Stimulated activated CD4-positive, alpha-beta T cell treated with anti-CD3 and anti-CD28 coated beads, Interleukin-2, amount 100 ng/mL, for 24 hours (primary cell): ENCODE measurements around the gene SSNA1.
A peak's percentile ranks its signal among the peaks of the same experiment; 100 is the strongest.

ENCODE experiments used
- DNase-seq, 2 donors: peaks; one replicate each; pipeline ENCODE4 v3.0.0-alpha.2; 2020

Gene SSNA1

GRCh38 chr9:137201205-137201868, 12.9 kb downstream of the SSNA1 start:
- DNase-seq, result no peak

- DNase-seq, result no peak
These were observed 14.5 kb downstream of the SSNA1 start for GRCh38 chr9:137202966-137203365.

- DNase-seq, result no peak
These were observed 16.3 kb downstream of the SSNA1 start for GRCh38 chr9:137204731-137205125.

- DNase-seq, result peak; percentile 96 to 97
These were observed 16.9 kb downstream of the SSNA1 start, which contains the start of the genes NDOR1 and TMEM203 for GRCh38 chr9:137205126-137206069. Gene NDOR1, plus strand, starts transcription at chr9:137205700. Its CDS starts 78 bp downstream, at chr9:137205778. Gene TMEM203, minus strand, starts transcription at chr9:137205648. Its CDS starts 234 bp downstream, at chr9:137205414.

- no peak for DNase-seq
These were observed 18.1 kb downstream of the SSNA1 start for GRCh38 chr9:137206602-137207001.

- DNase-seq, result no peak
These were observed 23.1 kb downstream of the SSNA1 start for GRCh38 chr9:137211532-137211931.

GRCh38 chr9:137212520-137212919, 24.0 kb downstream of the SSNA1 start:
- no peak for DNase-seq

GRCh38 chr9:137213160-137214060, 24.9 kb downstream of the SSNA1 start:
- no peak for DNase-seq

GRCh38 chr9:137214620-137215019, 26.1 kb downstream of the SSNA1 start:
- DNase-seq, result no peak

GRCh38 chr9:137215196-137215986, 26.9 kb downstream of the SSNA1 start:
- DNase-seq, result no peak

- no peak for DNase-seq
These were observed 27.9 kb downstream of the SSNA1 start for GRCh38 chr9:137216188-137216965.

- DNase-seq, result no peak
These were observed 29.1 kb downstream of the SSNA1 start for GRCh38 chr9:137217276-137218211.

- no peak for DNase-seq
These were observed 29.8 kb downstream of the SSNA1 start for GRCh38 chr9:137218212-137218753.

- no peak for DNase-seq
These were observed 30.3 kb downstream of the SSNA1 start for GRCh38 chr9:137218754-137219271.

GRCh38 chr9:137219757-137220316, 31.4 kb downstream of the SSNA1 start:
- DNase-seq, result no peak

- no peak for DNase-seq
These were observed 32.0 kb downstream of the SSNA1 start for GRCh38 chr9:137220317-137221094.

GRCh38 chr9:137221095-137221505, 32.6 kb downstream of the SSNA1 start:
- no peak for DNase-seq

GRCh38 chr9:137221506-137222111, 33.1 kb downstream of the SSNA1 start:
- no peak for DNase-seq
